Right ventricle myocardium inferior (tissue), 1 donor: ENCODE results near the gene USP10. TPM values are rescaled to one million over a fixed set of nuclear protein-coding genes. Genes with fewer than 3 reads are reported as not detected.
A peak's percentile ranks its signal among the peaks of the same experiment; 100 is the strongest.

Experiments
- ATAC-seq: fragments of 200-7000 bp; cut with Tn5 transposase; one replicate; pipeline ENCODE4 v1.9.1; 2020; ENCODE audit warnings: mild to moderate bottlenecking, moderate library complexity
- DNase-seq: peaks from one replicate; pipeline ENCODE4 v3.0.0; 2021; ENCODE audit errors: missing footprints
- intact Hi-C: fragments of 100-400 bp; cut with DNase I; formaldehyde crosslinking; loops from one replicate; pipeline ENCODE4 v1.11.0; 2022
- long read RNA-seq: library from polyadenylated mRNA; unstranded; transcript quantifications from one replicate; pipeline ENCODE4 v2.0.0, GENCODE V29; 2021
- total RNA-seq: library from RNA; stranded (reverse); fragmentation: NEBNext Ultra II Directional; extraction: Animal tissue kit (Norgen Biotek cat#: 25700); gene quantifications from one replicate; pipeline ENCODE4 v1.2.1, GENCODE V29; 2021
- donor health status: DM: no; HTN: yes; CAD: no; lungs with severe emphysema.

The USP10 gene
- total RNA-seq: 76.5 TPM
- long read RNA-seq, transcript USP10-201 (14 exons, 3,009 nt): major isoform, 31 of 50 reads
- long read RNA-seq, partial matches to known transcripts: 16 of 50 reads
- long read RNA-seq, other reads (novel, unspliced or antisense): 2 of 50 reads

GRCh38 chr16:84699712-84700445 lies at the start of gene USP10:
USP10 (plus strand) TSS chr16:84700000; CDS start chr16:84700091, 91 bp downstream.
- ATAC-seq (peak; percentile 91), DNase-seq (peak; percentile 94)
- intact Hi-C loops: no loop called here

- ATAC-seq: no peak
- intact Hi-C loops: no loop called here
- DNase-seq: no peak
Measured at GRCh38 chr16:84650062-84650991, 49.5 kb upstream of the USP10 start.

- intact Hi-C loops: no loop called here
- DNase-seq (no peak), ATAC-seq (no peak)
Measured at GRCh38 chr16:84652566-84652965, 47.2 kb upstream of the USP10 start.

GRCh38 chr16:84654238-84654637 lies 45.6 kb upstream of the USP10 start:
- ATAC-seq (no peak), DNase-seq (no peak)
- intact Hi-C loops: no loop called here

- DNase-seq: no peak
- intact Hi-C loops: no loop called here
- no peak for ATAC-seq
Measured at GRCh38 chr16:84654998-84655397, 44.8 kb upstream of the USP10 start.

- ATAC-seq: no peak
- intact Hi-C loops: no loop called here
- no peak for DNase-seq
Measured at GRCh38 chr16:84656649-84657048, 43.2 kb upstream of the USP10 start.

GRCh38 chr16:84657229-84657837 lies 42.5 kb upstream of the USP10 start:
- intact Hi-C loops: no loop called here
- no peak for DNase-seq
- ATAC-seq: no peak

- DNase-seq: no peak
- intact Hi-C loops: no loop called here
- ATAC-seq: peak; percentile 20
Measured at GRCh38 chr16:84658690-84659089, 41.1 kb upstream of the USP10 start.

GRCh38 chr16:84659656-84660300 lies 40.0 kb upstream of the USP10 start:
- no peak for ATAC-seq
- no peak for DNase-seq
- intact Hi-C loops: no loop called here

GRCh38 chr16:84660973-84661372 lies 38.8 kb upstream of the USP10 start:
- intact Hi-C loops: no loop called here
- ATAC-seq (no peak), DNase-seq (no peak)

GRCh38 chr16:84661418-84662060 lies 38.3 kb upstream of the USP10 start:
- DNase-seq (no peak), ATAC-seq (no peak)
- intact Hi-C loops: no loop called here

GRCh38 chr16:84662471-84662870 lies 37.3 kb upstream of the USP10 start:
- ATAC-seq (no peak), DNase-seq (no peak)
- intact Hi-C loops: no loop called here

- intact Hi-C loops: no loop called here
Measured at GRCh38 chr16:84663433-84664101, 36.2 kb upstream of the USP10 start.

GRCh38 chr16:84665359-84665758 lies 34.4 kb upstream of the USP10 start:
- no peak for ATAC-seq
- no peak for DNase-seq
- intact Hi-C loops: no loop called here

More at GRCh38 chr16:84663433-84664101, 36.2 kb upstream of the USP10 start:
- DNase-seq (no peak), ATAC-seq (no peak)

GRCh38 chr16:84665843-84666242 lies 34.0 kb upstream of the USP10 start:
- DNase-seq (no peak), ATAC-seq (no peak)
- intact Hi-C loops: no loop called here

GRCh38 chr16:84667600-84668309 lies 32.0 kb upstream of the USP10 start:
- no peak for ATAC-seq
- no peak for DNase-seq
- intact Hi-C loops: no loop called here

GRCh38 chr16:84670063-84670462 lies 29.7 kb upstream of the USP10 start:
- DNase-seq: no peak
- ATAC-seq: no peak
- intact Hi-C loops: no loop called here
